ENCODE measurements around the gene FLVCR1.
A peak's percentile ranks its signal among the peaks of the same experiment; 100 is the strongest.

Gene FLVCR1

DNA sequence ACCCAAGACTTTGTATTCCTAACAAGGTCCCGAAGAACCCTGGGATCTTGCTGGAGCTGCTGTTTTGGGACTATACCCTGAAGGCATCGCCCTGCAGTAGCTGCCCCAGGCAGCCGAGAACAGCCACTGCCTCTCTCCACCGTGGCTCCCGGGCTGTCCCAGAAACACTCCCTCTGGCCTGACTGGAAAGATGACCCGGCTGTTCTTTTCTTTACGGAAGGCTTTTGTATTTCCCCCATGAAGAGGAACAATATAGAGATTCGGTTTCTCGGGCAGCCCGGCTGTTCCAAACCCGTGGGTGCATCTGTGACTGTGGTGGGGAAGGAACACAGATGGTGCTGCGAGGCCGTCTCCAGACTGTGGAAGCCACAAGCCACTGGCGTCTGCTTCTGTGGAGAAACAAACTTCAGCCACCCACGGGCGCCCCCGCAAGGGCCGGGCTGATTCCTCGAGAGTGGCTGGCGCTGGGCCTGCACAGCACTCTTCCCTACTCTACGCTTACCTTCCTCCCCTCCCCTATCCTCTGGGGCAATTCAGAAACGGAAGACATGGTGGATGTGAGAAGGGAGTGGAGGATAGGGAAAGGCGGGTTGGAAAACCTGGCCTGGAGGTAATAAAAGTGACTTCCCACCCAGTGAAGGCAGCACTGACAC, 58.5 kb downstream of the FLVCR1 start:
- DNase-seq: no peak

DNA sequence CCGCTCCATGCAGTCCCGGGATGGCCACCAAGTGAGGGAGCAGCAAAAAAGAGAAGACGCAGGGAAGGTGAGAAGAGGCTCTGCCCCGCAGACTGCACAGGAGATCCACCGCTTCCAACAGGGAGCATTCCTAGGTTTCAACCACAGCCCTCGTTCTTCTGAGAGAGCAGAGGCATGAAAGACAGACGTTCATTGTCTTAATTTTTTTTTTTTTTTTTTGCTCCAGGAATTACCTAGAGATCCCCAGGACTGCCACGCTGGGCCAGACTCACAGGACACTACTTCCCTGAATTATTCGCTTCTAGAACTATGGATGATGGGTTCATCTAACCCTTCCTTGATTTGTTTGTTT, 59.0 kb downstream of the FLVCR1 start:
- no peak for DNase-seq

DNA sequence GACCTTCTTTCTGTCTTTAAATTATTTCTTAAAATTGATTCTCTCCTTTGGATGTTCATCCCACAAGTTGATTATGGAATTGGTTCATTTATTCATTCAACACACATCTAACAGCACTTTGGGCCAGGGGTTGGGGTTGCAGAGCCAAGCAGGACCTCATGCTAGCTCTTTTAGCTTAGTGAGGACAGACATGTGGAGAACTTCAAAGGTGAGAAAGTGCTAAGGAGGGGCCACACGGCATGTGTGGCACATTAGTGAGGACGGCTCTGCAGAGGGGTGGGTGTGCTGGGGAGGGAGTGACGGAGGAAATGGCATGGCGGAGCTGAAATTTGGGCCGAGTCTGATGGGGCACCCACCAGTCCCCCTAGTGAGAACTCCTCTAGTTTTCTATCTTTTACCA, 59.8 kb downstream of the FLVCR1 start:
- DNase-seq: no peak

DNA sequence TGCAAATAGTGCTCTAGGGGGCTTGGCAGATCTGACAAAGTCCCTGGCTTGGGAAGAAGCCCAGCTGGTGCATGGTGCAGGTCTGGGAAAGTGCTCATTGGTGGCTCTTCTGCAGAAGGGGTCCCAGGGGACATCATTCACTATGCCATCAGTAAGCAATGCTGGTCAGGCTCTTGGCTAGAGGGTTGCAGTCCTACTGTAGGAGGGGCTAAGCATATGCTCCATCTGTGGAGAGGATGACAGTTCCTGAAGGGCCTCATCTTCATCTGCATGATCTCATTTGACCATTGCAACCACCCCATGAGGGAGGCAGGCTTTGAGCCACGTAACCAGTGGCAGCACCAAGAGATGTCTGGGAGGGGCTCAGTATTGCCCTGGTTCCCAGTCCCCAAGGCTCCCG, 60.7 kb downstream of the FLVCR1 start:
- no peak for DNase-seq

DNA sequence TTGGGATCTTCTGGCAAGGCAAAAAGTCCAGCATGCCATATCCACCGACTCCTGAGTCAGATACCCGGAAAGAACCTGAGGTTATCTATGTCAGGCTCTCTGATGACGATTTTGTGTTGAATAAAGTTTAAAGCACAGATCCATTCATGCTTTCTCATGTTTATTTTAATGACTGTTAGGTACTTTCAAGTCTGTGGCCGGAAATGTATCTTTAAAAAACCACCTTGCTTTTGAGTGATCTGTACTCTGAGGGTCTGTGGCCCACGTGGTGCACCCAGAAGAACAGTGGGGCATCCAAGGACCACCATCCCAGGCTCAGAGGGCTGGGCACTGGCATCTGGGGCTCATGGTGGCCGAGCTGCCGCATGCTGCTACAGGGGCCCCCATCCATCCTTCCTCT, 62.2 kb downstream of the FLVCR1 start:
- DNase-seq: no peak

DNA sequence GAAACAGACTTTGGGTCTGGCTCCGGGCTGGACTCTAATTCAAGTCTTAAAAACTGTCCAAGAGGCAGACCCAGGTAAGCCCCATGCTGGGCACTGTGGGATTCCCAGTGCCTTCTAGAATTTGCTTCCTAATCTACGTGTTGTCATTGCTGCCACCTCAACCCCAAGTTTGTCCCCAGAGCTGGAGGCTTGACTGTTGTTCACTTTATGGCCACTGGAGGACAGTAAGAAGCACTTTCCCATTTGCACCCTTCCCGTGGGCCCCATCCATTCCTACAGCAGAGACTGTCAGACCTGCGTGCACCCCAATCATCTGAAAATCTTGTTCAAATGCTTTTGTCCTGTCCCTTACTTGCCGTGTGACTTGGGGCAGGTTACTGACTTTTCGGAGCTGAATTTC, 62.8 kb downstream of the FLVCR1 start:
- no peak for DNase-seq

DNA sequence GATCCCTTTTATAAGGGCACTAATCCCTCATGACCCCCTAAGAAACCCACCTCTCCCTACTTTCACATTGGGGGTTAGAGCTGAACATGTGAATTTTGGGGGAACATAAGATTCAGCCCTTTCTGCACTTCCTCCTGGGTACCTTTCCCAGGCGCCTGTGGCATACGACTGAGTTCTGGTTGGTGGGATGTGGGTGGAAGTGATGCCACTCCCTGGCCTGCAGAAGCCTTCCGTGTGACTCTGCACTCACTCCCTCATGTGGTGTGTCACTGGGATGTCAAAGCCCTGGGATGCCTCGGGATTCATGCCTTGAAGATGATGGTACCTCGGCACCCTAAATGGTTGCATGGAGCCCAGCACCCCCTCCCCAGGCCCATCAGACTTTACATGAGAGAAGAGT, 63.9 kb downstream of the FLVCR1 start:
- no peak for DNase-seq

DNA sequence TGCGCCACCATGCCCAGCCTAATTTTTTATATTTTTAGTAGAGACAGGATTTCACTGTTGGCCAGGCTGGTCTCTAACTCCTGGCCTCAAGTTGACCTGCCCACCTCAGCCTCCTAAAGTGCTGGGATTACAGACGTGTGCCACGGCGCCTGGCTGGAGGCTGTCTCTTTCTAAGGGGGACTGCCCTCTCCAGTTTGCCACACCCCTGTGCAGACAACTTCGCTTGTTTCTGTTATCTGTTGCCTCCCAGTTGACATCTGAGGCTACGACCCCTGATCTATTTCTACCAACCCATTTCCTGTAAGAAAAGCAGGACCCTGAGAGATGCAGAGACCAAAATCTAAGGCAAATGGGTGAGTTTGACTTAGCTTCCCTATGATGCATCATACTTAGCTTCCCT, 68.3 kb downstream of the FLVCR1 start:
- DNase-seq: no peak

DNA sequence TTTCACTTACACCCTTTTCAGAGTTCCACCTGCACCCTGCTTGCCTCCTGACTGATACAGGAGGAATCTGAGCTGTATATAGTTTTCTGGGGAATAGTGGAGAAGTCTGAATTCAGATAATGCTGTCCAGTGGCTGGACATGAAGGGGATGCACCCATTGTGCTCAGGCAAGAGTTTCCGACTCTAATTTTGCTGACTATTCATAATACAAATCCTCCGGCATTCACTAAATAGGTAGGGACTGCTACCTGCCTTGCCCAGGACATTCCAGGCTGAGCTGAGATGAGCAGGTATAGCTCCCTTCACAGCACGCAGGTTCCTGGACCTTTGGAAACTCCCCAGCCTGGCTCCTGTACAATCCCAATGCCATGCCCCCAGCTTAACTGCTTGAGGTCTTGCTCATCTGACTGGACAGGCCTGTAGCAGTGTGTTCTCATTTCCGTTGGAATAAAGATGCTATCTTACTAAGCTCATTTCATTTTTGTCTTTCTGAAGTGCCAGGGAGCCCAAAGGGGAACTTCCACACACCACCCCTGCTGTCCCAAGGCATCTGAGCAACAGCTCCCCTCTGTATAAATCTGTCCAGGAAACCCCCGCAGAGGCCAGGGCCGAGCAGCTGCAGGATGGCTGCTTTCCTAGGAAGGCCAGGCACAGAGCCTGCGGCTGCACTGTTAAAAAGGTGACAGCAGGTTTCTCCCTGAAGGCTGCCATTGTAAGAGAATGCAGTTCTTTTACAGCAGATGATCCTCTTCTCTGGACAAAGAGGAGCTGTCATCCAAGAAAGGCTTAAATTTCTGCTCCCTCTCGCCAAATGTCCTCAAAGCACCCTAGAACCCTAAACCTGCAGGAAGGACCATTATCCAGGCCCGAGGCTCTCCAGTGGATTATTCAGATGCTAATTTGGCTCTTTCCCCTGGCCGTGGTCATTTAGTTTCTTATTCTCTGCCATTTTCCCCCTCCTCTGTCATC, 70.5 kb downstream of the FLVCR1 start:
- peak; percentile 52 for DNase-seq

DNA sequence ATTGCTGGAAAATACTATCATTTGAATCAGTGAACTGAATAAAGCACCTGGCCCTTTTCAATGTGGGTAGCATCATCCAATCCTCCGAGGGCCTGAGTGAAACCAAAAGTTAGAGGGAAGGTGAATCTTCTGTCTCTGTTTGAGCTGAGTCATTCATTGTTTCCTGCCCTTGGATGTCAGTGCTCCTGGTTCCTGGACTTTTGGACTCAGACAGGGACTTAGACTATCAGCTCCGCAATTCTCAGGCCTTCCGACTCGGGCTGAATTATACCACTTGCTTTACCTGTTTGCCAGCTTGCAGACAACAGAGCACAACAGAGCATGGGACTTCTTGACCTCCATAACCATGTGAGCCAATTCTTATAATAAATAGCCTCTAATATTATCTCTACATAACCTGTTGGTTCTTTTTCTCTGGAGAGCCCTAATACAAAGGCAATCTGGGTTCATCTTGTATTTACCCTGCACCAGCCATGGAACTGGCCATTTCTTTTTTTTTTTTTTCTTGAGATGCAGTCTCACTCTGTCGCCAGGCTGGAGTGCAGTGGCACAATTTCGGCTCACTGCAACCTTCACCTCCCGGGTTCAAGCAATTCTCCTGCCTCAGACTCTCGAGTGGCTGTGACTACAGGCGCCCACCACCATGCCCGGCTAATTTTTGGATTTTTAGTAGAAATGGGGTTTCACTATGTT, 73.1 kb downstream of the FLVCR1 start:
- no peak for DNase-seq

DNA sequence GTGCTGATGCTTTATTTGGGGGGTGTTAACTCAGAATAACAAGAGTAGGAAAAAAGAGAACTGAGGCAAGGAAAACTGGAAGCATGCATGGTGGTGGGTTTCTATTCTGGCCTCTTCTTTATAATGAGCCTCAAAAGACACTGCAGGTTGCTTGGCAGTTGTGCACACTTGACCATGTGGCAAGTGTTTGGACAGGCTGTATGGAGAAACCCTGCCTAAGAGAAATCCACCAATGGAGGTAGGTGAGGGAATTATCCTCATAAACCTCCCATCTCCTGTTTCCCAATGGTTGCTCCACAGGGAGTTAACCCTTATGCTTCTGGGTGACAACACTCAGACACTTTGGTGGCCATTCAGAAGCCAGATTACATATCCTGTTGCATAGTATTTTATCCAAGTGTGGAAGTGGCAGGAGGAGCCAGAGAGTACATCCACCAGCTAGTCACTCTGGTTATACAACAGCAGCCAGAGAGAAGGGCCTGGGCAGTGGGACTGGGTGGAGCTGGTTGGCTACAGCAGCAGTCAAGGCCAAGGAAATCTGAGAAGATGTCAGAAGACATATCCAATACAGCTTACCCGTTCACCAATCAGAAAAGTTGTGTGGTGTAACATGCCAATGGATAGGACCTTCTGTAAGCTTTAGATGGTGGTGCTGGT, 75.9 kb downstream of the FLVCR1 start:
- no peak for DNase-seq

DNA sequence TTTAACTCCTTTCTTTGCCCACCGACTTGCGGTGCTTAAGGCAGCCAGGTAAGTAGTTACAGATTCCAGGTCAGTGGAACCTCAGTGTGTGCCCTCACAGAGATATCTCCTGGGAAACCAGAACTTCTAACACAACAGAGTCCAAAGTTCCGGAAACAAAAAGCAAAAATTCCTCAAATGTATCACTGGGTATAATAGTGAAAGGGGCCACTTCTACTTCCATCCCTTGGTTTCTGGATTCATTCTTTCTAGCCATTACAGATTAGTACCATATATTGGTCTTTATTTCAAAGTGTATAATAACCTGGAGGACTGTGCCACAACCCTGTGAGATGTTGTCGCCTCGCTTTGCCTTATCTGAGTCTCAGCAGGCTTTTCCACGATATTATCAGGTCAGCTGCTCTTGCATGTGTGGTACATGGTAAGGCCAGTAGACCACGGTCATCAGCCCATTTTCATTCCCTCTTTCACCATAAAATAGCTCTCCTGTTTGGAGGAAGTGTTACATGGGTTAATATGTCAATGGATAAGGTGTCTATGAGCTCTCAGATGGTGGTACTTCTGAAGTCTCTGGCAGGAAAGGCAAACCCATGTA, 77.4 kb downstream of the FLVCR1 start:
- DNase-seq: no peak

DNA sequence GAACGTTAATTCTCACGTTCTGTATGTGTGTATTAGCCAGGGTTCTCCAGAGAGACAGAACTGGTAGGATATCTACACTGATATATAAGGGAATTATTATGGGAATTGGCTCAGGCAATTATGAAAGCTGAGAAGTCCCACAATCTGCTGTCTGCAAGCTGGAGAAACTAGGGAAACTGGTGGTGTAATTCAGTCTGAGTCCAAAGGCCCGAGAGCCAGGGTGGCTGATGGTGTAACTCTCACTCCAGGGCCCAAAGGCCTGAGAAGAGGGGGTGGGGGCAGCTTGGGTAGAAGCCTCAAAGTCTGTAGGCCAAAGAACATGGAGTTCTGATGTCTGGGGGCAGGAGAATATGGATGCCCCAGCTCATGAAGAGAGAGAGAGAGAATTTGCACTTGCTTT, 79.0 kb downstream of the FLVCR1 start:
- DNase-seq: no peak

DNA sequence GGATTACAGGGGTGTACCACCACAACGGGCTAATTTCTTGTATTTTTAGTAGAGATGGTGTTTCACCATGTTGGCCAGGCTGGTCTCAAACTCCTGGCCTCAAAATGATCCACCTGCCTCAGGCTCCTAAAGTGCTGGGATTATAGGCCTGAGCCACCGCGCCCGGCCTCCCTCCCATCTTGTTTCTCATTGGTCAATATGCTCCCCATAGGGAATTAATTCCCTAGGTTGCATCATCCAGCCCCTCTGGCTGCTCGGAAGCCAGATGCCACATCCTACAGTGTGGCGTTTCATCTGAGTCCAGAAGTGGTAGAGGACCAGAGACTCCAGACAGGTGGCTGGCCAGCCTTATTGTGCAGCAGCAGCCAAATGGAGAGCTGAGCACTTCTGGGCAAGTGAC, 80.8 kb downstream of the FLVCR1 start:
- no peak for DNase-seq

DNA sequence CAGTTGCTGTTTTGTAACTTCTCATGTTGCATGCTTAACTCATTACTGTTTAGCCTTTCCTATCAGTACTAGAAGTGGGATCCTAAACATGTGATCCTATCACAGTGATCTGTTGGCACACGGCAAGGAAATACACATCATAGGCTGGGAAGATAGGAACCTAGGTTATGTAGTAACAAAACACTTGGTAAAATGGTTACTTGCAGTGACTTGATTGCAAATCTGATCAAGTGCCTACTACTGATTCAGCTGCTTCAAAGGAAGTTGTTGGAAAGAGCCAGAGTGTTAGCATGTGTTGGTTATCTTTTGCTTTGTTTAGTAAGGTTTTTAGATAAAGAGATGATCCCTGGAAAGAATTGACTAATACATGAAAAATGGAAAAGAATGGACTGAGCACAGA, 83.4 kb downstream of the FLVCR1 start:
- no peak for DNase-seq

DNA sequence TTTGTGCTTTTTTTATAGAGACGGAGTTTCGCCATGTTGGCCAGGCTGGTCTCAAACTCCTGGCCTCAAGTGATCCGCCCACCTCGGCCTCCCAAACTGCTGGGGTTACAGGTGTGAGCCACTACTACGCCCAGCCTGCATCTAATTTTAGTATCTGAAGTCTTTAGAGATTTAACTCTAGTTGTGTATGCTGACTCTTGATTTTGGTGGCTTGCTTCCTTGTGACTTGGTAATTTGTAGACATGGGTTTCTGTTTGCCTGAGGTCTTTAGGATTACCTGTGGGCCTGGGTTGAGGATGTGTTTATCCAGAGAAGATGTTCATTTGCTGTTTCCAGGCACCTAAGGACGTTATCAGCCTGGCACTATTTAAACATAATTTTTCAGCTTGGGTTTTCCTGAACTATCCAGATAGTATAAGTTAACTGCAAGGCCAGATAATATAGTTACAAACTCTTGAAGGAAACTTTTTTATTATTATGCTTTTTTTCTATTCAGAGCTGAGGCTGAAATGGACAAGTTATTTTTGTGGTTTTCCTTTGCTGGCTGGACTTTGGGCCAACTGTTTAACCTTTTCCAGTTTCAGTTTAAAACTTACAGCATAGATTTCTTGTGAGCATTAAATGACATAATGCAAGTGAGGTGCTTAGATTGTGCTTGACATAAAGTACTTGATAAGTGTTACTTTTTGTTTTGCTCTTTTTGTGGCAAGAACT, 84.8 kb downstream of the FLVCR1 start:
- DNase-seq: no peak

DNA sequence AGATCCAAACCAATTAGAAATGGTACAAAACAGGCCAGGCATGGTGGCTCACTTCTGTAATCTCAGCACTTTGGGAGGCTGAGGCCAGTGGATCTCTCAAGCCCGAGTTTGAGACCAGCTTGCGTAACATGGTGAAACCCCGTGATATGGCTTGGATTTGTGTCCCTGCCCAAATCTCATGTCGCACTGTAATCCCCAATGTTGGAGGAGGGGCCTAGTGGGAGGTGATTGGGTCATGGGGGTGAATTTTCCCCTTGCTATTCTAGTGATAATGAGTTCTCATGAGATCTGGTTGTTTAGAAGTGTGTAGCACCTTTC, 85.3 kb downstream of the FLVCR1 start:
- DNase-seq: no peak

DNA sequence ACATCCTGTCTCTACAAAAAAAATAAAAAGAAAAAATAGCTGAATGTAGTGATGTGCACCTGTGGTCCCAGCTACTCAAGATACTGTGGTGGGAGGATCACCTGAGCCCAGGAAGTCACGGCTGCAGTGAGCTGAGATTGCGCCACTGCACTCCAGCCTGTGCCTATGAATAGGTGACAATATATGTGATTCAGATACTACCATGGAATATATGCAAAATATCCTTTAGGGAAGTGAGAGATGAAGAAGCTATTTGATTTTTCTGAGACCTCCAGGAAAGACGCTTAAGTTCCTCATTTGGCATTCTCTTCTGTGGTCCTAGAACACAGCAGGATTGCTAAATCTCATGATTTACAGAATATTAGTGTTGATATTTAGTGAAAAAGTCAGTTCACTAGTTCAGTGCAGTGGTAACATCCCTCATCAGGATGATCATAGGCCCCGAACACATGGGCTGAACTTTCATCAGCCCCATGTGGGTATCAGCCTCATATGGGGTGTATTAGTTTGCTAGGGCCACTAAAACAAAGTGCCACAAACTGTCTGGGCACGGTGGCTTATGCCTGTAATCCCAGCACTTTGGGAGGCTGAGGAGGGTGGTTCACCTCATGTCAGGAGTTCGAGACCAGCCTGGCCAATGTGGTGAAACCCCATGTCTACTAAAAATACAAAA, 86.3 kb downstream of the FLVCR1 start:
- no peak for DNase-seq

DNA sequence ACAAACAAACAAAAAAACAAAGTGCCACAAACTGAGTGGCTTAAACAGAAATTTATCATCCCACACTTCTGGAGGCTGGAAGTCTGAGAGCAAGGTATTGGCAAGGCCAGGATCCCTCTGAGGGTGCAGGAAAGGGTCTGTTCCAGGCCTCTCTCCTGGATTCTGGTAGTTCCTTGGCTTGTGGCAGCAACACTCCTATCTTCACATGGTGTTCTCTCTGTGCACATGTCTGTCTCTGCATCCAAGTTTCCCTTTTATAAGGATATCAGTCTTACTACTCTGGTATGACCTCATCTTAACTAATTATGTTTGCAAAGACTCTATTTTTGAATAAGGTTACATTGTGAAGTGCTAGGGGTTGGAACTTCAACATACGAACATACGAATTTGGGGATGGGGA, 87.0 kb downstream of the FLVCR1 start:
- DNase-seq: no peak

DNA sequence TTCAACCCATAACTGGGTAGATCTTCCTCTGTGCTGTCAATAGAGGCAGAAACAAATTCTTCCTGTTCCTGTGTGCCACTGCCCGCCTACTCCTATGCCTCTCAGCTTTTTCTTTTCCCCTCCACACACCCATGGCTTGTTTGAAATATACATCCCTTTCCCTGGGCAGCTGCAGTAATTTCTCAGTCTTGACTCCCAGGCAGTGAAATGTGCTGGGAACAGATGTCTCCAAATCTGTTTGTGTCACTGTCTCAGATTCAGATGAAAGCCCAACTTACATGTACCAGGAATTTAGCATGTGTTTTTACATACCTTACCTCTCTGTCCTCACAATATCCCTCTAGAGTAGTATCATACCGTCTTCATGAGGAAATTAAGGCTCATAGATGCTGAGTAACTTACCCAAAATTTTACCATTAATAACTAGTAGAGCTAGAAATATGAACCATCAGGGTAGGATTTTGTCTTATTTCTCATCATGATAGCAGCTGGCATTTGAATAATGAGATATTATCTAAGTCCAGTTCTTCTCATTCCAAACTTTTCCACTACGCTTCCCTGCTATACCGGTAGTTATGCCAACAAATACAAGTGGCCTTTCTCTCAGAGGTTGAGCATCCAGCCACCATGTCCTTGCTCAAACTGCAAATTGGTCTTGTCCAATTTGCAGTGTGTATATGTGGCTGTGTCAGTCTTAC, 87.5 kb downstream of the FLVCR1 start:
- no peak for DNase-seq

DNA sequence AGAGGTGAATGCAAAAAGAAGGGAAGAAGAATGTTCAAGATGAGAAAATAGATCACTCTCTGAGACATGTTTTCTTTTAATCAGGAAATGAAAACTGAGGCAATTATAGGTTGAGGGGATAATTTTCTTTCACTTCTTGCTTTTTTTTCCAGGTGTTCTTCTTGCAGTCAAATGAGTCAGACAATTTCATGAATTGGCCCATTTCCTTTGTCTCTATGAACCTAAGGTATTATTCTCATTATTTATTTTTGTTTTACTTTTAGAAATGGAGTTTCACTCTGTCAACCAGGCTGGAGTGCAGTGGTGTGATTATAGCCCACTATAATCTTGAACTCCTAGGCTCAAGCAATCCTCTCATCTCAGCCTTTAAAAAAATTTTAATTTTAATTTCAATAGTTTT, 88.8 kb downstream of the FLVCR1 start:
- DNase-seq: no peak

Measured in EL (cell line).